GM23338 (cell line): ENCODE measurements around the gene NELFA. TPM values are rescaled to one million over a fixed set of nuclear protein-coding genes. Genes with fewer than 3 reads are reported as not detected.

Source experiments
- ATAC-seq: fragments of 200-7000 bp; cut with Tn5 transposase; 3 replicates; pipeline ENCODE4 v1.9.1; 2020
- DNase-seq: peaks from one replicate; pipeline ENCODE4 v3.0.0-alpha.2; 2015; ENCODE audit warnings: low spot score
- H2AFZ ChIP-seq: fragments of 200-600 bp; sonication (generic); 2 replicates; pipeline ENCODE4 v1.8.0; 2016; ENCODE audit warnings: antibody characterized with exemption, mild to moderate bottlenecking, moderate library complexity
- H3F3A ChIP-seq: fragments of 200-600 bp; sonication (generic); replicated peaks from 2 replicates; pipeline ENCODE4 v1.8.0; 2017; ENCODE audit warnings: antibody characterized with exemption, mixed run types, low read depth
- H3K27ac ChIP-seq: fragments of 200-600 bp; sonication (generic); 2 replicates; pipeline ENCODE4 v1.6.1; 2016; ENCODE audit warnings: low read depth
- H3K27me3 ChIP-seq: fragments of 200-600 bp; sonication (generic); 2 replicates; pipeline ENCODE4 v1.8.0; 2016; ENCODE audit warnings: mild to moderate bottlenecking, mixed run types, moderate library complexity; ENCODE audit not compliant: insufficient read depth
- H3K36me3 ChIP-seq: fragments of 200-600 bp; sonication (generic); 2 replicates; pipeline ENCODE4 v1.8.0; 2016; ENCODE audit warnings: mild to moderate bottlenecking; ENCODE audit not compliant: insufficient read depth
- H3K4me1 ChIP-seq: fragments of 200-600 bp; sonication (generic); 2 replicates; pipeline ENCODE4 v1.8.0; 2016; ENCODE audit warnings: mild to moderate bottlenecking, moderate library complexity; ENCODE audit not compliant: insufficient read depth
- H3K4me2 ChIP-seq: fragments of 200-600 bp; sonication (generic); 2 replicates; pipeline ENCODE4 v1.7.1; 2017; ENCODE audit warnings: mixed run types
- H3K4me3 ChIP-seq: fragments of 200-600 bp; sonication (generic); 2 replicates; pipeline ENCODE4 v1.6.1; 2016; ENCODE audit warnings: mixed run types
- H3K79me2 ChIP-seq: fragments of 200-600 bp; sonication (generic); replicated peaks from 2 replicates; pipeline ENCODE4 v1.8.0; 2017; ENCODE audit warnings: mild to moderate bottlenecking; ENCODE audit not compliant: insufficient read depth
- H3K9me2 ChIP-seq: fragments of 200-600 bp; sonication (generic); 2 replicates; pipeline ENCODE4 v1.8.0; 2017; ENCODE audit not compliant: insufficient read depth
- H4K20me1 ChIP-seq: fragments of 200-600 bp; sonication (generic); replicated peaks from 2 replicates; pipeline ENCODE4 v1.8.0; 2017; ENCODE audit warnings: mild to moderate bottlenecking; ENCODE audit not compliant: insufficient read depth
- H3K27ac Mint-ChIP-seq: 2 replicates; pipeline ENCODE4 v1.8.0; 2020; ENCODE audit warnings: inconsistent platforms, mild to moderate bottlenecking, moderate library complexity, mixed read lengths
- H3K27me3 Mint-ChIP-seq: 3 replicates; pipeline ENCODE4 v1.8.0; 2022; ENCODE audit warnings: low read depth, mild to moderate bottlenecking, moderate library complexity, mixed read lengths, inconsistent platforms; ENCODE audit not compliant: insufficient read depth, poor library complexity
- H3K36me3 Mint-ChIP-seq: 3 replicates; pipeline ENCODE4 v1.8.0; 2021; ENCODE audit warnings: low read depth, mild to moderate bottlenecking, inconsistent platforms, moderate library complexity, mixed read lengths
- H3K4me1 Mint-ChIP-seq: 3 replicates; pipeline ENCODE4 v1.8.0; 2020; ENCODE audit warnings: mild to moderate bottlenecking, inconsistent platforms, mixed read lengths
- H3K4me3 Mint-ChIP-seq: 3 replicates; pipeline ENCODE4 v1.8.0; 2021; ENCODE audit warnings: moderate library complexity, mild to moderate bottlenecking, inconsistent platforms, mixed read lengths
- H3K9me3 Mint-ChIP-seq: 3 replicates; pipeline ENCODE4 v1.8.0; 2020; ENCODE audit warnings: moderate library complexity, mild to moderate bottlenecking, inconsistent platforms, mixed read lengths
- CREB1 ChIP-seq: fragments of 250-450 bp; sonication (Bioruptor Pico); IDR thresholded peaks from 2 replicates; pipeline ENCODE4 v1.5.0; 2020; ENCODE audit warnings: low read depth, mild to moderate bottlenecking, moderate library complexity
- EZH2 ChIP-seq: fragments of 200-600 bp; sonication (generic); IDR thresholded peaks from one replicate; pipeline ENCODE4 v1.8.0; 2017; ENCODE audit warnings: antibody characterized with exemption, mild to moderate bottlenecking, low read depth; ENCODE audit not compliant: unreplicated experiment
- JUNB ChIP-seq: IDR thresholded peaks from one replicate; pipeline ENCODE4 v1.6.1; 2016; ENCODE audit warnings: antibody characterized with exemption; ENCODE audit not compliant: unreplicated experiment
- NANOG ChIP-seq: IDR thresholded peaks from 2 replicates; pipeline ENCODE4 v1.6.1; 2016; ENCODE audit warnings: antibody characterized with exemption, borderline replicate concordance
- POLR2AphosphoS5 ChIP-seq: IDR thresholded peaks from 2 replicates; pipeline ENCODE4 v1.6.1; 2016; ENCODE audit warnings: antibody characterized with exemption, low read depth
- STAT1 ChIP-seq: IDR thresholded peaks from one replicate; pipeline ENCODE4 v1.6.1; 2016; ENCODE audit warnings: antibody characterized with exemption; ENCODE audit not compliant: unreplicated experiment
- ZNF114 ChIP-seq: fragments of 250-450 bp; sonication (Bioruptor Pico); IDR thresholded peaks from 2 replicates; pipeline ENCODE4 v1.5.0; 2020; ENCODE audit warnings: mild to moderate bottlenecking, moderate library complexity
- polyA plus RNA-seq: library from polyadenylated mRNA; unstranded; fragments of >200 nt; fragmentation: Nextera tagmentation; extraction: Ambion mirVana; gene quantifications from 2 replicates; pipeline ENCODE4 v1.2.1, GENCODE V29; 2016
- total RNA-seq: library from RNA; depleted of rRNA; stranded (reverse); fragments of >200 nt; shearing (Covaris generic); gene quantifications from 2 replicates; pipeline ENCODE4 v1.2.3, GENCODE V29; 2014
- TF ChIP-seq, protein P1 (sequence below), 2 experiments: fragments of 200-600 bp in 1 of 2; sonication (generic) in 1 of 2; conservative IDR thresholded peaks; 2 replicates each; pipeline versions ENCODE4 v1.5.1 to v1.6.1; 2016 to 2017; ENCODE audit warnings: antibody characterized with exemption in 2 of 2, low read depth in 2 of 2, mild to moderate bottlenecking in 2 of 2, moderate library complexity in 1 of 2
- TF ChIP-seq, protein P2 (sequence below): IDR thresholded peaks from 2 replicates; pipeline ENCODE4 v1.6.1; 2016; ENCODE audit warnings: antibody characterized with exemption
- TF ChIP-seq, protein P3 (sequence below): fragments of 250-450 bp; sonication (Bioruptor Pico); IDR thresholded peaks from 2 replicates; pipeline ENCODE4 v1.5.0; 2020; ENCODE audit warnings: mild to moderate bottlenecking, moderate library complexity

NELFA gene
- total and polyA plus RNA-seq, 2 experiments from 2014 or later: 62.8 to 63.3 TPM

DNA sequence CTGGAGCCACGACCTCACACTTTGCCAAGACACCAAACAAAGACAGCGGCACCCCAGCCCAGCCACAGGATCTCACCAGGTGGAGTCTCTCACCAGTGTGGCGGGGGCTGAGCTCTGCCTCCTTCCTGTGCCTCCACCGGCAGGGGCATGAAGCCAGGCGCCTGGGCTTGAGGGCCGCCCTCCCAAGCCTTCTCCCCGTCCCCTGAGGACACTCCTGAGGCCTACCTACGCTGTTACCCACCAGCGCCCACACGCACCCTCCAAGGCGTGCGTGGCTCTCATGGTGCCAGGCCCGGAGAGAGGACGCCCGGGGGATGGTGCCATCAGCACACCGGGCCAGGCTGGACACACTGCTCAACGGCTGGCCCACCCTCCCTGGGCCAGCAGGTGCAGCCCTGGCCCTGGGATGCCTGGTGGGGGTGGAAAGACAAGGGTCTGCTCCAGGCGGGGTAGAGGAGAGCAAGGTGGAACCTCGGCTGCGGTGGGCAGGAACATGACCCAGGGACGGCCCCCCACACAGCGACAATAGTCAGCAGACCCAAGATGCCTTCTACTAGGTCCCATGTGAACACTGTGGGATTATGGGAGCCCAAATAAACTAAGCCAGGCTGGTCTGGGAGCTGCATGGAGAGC is 22.1 kb downstream of the NELFA start (continued):
- TF ChIP-seq, protein P1, sequence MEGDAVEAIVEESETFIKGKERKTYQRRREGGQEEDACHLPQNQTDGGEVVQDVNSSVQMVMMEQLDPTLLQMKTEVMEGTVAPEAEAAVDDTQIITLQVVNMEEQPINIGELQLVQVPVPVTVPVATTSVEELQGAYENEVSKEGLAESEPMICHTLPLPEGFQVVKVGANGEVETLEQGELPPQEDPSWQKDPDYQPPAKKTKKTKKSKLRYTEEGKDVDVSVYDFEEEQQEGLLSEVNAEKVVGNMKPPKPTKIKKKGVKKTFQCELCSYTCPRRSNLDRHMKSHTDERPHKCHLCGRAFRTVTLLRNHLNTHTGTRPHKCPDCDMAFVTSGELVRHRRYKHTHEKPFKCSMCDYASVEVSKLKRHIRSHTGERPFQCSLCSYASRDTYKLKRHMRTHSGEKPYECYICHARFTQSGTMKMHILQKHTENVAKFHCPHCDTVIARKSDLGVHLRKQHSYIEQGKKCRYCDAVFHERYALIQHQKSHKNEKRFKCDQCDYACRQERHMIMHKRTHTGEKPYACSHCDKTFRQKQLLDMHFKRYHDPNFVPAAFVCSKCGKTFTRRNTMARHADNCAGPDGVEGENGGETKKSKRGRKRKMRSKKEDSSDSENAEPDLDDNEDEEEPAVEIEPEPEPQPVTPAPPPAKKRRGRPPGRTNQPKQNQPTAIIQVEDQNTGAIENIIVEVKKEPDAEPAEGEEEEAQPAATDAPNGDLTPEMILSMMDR (conservative IDR thresholded peaks at IDR 0.05; ENCODE audit: low read depth in 2 of 2): no peak
- TF ChIP-seq, protein P2, sequence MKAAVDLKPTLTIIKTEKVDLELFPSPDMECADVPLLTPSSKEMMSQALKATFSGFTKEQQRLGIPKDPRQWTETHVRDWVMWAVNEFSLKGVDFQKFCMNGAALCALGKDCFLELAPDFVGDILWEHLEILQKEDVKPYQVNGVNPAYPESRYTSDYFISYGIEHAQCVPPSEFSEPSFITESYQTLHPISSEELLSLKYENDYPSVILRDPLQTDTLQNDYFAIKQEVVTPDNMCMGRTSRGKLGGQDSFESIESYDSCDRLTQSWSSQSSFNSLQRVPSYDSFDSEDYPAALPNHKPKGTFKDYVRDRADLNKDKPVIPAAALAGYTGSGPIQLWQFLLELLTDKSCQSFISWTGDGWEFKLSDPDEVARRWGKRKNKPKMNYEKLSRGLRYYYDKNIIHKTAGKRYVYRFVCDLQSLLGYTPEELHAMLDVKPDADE: no peak
- no peak for TF ChIP-seq NANOG
- no peak for TF ChIP-seq CREB1 (CRISPR knock-in tag)

DNA sequence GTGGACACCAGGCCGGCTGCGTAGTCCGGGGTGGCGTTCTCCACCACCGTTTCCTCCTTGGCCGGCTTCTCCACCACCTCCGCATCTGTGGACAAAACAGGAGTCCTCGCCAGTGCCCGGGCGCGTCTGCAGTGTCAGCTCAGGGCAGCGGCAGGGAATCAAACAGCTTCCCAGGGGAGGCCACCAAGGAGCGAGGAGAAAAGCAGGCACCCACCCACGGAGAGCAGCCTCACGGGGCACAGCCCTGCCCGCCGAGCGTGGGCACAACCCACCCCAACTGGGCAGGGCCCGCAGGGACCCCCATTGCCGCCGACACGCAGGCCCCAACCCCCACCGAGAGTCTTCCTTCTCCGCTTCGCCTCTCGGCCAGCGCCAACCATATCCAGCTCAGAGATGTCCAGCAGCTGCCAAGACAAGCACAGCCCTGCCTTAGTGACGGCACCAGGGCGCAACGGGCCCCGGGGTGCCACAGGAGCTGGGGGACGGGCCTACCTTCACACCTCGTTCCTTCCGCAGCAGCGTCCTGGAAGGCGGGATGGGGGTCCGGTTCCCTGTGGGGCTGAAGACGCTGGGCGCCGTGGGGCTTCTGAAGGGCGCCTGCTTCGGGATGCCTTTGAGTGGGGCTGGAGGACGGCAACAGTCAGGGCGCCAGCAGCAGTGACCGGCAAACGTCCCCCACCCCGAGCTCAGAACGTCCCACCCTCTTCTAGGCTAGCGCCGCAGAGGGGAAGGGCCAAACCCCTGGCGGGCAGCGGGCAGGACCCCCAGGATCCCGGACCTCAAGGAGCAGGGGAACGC is 22.8 kb downstream of the NELFA start:
- H3K4me3 ChIP-seq: no peak overlapping the region
- no peaks in the 10 kb centered on the region for H3K9me3 Mint-ChIP-seq
- H3K9me2 ChIP-seq: no peaks in the 10 kb centered on the region
- H3K36me3 ChIP-seq: no peaks in the 10 kb centered on the region; the same call in 1 of the 2 replicates
- DNase-seq: no peak
- no peak overlapping the region for H3K27ac ChIP-seq
- H4K20me1 ChIP-seq: peaks cover 12% of the 10 kb centered on the region
- no peak overlapping the region for H2AFZ ChIP-seq
- H3K4me1 ChIP-seq: no peaks in the 10 kb centered on the region
- no peak overlapping the region for H3K27ac Mint-ChIP-seq
- H3F3A ChIP-seq: peaks cover 5% of the 10 kb centered on the region; the same call in 1 of the 2 replicates
- peaks cover 47% of the 10 kb centered on the region for H3K36me3 Mint-ChIP-seq
- H3K4me1 Mint-ChIP-seq: peaks cover 4% of the 10 kb centered on the region; the same call in 2 of the 3 replicates
- no peak overlapping the region for H3K4me3 Mint-ChIP-seq
- peaks cover 8% of the 10 kb centered on the region for H3K79me2 ChIP-seq
- H3K27me3 Mint-ChIP-seq: no peaks in the 10 kb centered on the region
- H3K27me3 ChIP-seq: no peaks in the 10 kb centered on the region
- ATAC-seq: no peak
- no peak overlapping the region for H3K4me2 ChIP-seq
- TF ChIP-seq STAT1 (no peak), ZNF114 (no peak), CREB1 (CRISPR knock-in tag) (no peak), EZH2 (no peak), POLR2AphosphoS5 (no peak), NANOG (no peak), JUNB (no peak)
- TF ChIP-seq, protein P3, sequence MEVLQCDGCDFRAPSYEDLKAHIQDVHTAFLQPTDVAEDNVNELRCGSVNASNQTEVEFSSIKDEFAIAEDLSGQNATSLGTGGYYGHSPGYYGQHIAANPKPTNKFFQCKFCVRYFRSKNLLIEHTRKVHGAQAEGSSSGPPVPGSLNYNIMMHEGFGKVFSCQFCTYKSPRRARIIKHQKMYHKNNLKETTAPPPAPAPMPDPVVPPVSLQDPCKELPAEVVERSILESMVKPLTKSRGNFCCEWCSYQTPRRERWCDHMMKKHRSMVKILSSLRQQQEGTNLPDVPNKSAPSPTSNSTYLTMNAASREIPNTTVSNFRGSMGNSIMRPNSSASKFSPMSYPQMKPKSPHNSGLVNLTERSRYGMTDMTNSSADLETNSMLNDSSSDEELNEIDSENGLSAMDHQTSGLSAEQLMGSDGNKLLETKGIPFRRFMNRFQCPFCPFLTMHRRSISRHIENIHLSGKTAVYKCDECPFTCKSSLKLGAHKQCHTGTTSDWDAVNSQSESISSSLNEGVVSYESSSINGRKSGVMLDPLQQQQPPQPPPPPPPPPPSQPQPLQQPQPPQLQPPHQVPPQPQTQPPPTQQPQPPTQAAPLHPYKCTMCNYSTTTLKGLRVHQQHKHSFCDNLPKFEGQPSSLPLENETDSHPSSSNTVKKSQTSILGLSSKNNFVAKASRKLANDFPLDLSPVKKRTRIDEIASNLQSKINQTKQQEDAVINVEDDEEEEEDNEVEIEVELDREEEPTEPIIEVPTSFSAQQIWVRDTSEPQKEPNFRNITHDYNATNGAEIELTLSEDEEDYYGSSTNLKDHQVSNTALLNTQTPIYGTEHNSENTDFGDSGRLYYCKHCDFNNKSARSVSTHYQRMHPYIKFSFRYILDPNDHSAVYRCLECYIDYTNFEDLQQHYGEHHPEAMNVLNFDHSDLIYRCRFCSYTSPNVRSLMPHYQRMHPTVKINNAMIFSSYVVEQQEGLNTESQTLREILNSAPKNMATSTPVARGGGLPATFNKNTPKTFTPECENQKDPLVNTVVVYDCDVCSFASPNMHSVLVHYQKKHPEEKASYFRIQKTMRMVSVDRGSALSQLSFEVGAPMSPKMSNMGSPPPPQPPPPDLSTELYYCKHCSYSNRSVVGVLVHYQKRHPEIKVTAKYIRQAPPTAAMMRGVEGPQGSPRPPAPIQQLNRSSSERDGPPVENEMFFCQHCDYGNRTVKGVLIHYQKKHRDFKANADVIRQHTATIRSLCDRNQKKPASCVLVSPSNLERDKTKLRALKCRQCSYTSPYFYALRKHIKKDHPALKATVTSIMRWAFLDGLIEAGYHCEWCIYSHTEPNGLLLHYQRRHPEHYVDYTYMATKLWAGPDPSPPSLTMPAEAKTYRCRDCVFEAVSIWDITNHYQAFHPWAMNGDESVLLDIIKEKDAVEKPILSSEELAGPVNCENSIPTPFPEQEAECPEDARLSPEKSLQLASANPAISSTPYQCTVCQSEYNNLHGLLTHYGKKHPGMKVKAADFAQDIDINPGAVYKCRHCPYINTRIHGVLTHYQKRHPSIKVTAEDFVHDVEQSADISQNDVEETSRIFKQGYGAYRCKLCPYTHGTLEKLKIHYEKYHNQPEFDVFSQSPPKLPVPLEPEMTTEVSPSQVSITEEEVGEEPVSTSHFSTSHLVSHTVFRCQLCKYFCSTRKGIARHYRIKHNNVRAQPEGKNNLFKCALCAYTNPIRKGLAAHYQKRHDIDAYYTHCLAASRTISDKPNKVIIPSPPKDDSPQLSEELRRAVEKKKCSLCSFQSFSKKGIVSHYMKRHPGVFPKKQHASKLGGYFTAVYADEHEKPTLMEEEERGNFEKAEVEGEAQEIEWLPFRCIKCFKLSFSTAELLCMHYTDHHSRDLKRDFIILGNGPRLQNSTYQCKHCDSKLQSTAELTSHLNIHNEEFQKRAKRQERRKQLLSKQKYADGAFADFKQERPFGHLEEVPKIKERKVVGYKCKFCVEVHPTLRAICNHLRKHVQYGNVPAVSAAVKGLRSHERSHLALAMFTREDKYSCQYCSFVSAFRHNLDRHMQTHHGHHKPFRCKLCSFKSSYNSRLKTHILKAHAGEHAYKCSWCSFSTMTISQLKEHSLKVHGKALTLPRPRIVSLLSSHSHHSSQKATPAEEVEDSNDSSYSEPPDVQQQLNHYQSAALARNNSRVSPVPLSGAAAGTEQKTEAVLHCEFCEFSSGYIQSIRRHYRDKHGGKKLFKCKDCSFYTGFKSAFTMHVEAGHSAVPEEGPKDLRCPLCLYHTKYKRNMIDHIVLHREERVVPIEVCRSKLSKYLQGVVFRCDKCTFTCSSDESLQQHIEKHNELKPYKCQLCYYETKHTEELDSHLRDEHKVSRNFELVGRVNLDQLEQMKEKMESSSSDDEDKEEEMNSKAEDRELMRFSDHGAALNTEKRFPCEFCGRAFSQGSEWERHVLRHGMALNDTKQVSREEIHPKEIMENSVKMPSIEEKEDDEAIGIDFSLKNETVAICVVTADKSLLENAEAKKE (CRISPR knock-in tag): no peak
- TF ChIP-seq, protein P2: no peak
